Measurements from ENCODE around the gene ENPP1.

- TF ChIP-seq, protein P1, sequence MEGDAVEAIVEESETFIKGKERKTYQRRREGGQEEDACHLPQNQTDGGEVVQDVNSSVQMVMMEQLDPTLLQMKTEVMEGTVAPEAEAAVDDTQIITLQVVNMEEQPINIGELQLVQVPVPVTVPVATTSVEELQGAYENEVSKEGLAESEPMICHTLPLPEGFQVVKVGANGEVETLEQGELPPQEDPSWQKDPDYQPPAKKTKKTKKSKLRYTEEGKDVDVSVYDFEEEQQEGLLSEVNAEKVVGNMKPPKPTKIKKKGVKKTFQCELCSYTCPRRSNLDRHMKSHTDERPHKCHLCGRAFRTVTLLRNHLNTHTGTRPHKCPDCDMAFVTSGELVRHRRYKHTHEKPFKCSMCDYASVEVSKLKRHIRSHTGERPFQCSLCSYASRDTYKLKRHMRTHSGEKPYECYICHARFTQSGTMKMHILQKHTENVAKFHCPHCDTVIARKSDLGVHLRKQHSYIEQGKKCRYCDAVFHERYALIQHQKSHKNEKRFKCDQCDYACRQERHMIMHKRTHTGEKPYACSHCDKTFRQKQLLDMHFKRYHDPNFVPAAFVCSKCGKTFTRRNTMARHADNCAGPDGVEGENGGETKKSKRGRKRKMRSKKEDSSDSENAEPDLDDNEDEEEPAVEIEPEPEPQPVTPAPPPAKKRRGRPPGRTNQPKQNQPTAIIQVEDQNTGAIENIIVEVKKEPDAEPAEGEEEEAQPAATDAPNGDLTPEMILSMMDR (conservative IDR thresholded peaks at IDR 0.05), result no peak
- no peak for TF ChIP-seq EZH2 (IDR thresholded peaks at IDR 0.05; ENCODE audit: low read depth)
Measured at GRCh38 chr6:131868836-131869235, 61.0 kb downstream of the ENPP1 start.
